GM18858 (cell line): ENCODE data around the gene CRTAC1.

Experiments used
- ATAC-seq: cut with Tn5 transposase; IDR thresholded peaks from one replicate; pipeline ENCODE4 v1.9.1; 2021; ENCODE audit not compliant: unreplicated experiment

The CRTAC1 gene

GRCh38 chr10:98030991-98031431, 590 bp upstream of the CRTAC1 start:
- no peak for ATAC-seq

- ATAC-seq = no peak
Measured at GRCh38 chr10:98029149-98030092, 1.0 kb downstream of the CRTAC1 start.

DNA sequence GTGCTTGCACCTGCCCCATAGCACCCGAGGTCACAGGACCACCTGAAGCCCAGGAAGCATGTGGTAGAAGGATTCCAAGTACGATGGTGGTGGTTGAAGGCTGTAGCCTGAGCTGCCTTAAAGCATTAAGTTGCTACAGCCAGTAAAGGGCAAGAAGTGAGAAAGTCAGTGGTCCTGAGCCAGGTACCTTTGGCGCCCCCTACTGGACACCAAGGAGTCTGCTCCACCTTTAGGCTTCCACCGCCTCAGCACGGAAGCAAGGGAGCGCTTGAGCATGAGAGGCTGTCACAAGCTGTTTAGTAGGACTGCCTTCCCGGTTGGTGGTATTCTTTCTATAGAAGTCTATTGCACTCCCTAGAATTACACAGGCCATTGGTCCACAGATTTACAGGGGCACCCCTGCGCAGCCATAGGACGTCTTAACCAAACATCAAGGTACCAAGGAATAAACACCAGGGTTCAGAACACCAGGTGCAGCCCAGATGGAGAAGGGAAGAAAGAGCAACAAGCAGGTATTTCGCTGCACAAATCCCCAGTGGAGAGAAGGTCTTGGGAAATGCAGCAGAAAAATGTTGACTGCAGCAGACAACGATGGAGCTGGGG, 2.2 kb downstream of the CRTAC1 start:
- ATAC-seq = no peak

DNA sequence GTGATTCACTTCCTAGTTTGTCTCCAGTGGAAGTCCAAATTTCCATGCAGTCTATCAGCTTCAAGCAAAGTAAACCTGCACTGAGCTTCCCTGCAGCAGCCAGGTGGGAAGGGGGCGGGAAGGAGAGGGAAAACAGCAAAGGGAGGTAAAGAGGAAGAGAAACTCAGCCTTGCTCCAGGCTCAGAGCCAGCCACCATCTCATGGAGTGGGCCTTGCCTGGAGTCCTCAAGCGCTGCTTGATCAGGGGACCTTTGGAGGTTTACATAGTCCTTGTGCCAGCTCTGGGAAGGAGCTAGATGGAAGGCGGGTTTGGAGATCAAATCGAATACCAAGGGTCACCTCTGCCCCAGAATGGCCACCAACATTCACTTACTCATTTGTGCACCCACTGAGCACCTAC, 7.4 kb downstream of the CRTAC1 start:
- no peak for ATAC-seq

- ATAC-seq = no peak
Measured at GRCh38 chr10:98020784-98021183, 9.6 kb downstream of the CRTAC1 start.

GRCh38 chr10:98020254-98020653, 10.2 kb downstream of the CRTAC1 start:
- ATAC-seq = no peak

GRCh38 chr10:98019784-98020183, 10.6 kb downstream of the CRTAC1 start:
- no peak for ATAC-seq

GRCh38 chr10:98016772-98017475, 13.5 kb downstream of the CRTAC1 start:
- no peak for ATAC-seq

DNA sequence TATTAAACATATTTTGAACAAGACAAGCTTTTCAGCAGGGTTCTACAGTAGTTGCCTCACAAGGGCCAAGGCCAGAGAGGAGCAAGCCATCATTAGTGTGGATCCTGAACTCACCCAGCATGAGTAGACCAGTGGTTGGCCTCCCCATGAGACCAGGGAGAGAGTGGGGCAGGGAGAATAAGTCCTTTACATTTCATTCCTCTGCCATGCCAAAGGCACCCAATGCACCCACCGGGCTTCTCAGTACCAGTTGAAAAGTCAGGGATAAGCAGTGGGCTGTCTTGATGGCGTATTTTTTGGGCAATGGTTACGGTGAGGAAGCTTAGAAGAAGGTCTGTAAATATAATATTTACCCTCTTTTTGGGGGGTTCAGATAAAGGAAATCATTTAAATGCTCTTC, 16.6 kb downstream of the CRTAC1 start:
- ATAC-seq = no peak

DNA sequence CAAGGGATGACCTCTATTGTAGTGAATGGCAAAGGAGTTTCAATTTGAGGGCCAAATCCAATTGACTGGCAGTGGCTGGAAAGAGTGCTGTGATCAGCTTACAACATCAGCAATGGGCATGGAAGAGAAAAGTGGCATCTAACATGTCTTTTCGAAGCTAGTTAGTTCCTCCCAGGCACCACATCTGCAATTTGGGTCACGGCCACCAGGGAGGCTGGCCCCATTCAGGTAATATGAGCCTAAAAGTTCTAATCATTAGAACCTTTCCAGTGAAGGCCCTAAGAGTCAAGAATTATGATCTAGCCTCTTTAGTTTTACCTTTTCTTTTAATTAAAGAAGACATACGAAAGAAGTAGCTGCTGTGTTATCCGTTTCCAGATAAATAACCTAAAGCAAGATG, 17.3 kb downstream of the CRTAC1 start:
- ATAC-seq = no peak

GRCh38 chr10:98012644-98013043, 17.8 kb downstream of the CRTAC1 start:
- ATAC-seq = no peak

DNA sequence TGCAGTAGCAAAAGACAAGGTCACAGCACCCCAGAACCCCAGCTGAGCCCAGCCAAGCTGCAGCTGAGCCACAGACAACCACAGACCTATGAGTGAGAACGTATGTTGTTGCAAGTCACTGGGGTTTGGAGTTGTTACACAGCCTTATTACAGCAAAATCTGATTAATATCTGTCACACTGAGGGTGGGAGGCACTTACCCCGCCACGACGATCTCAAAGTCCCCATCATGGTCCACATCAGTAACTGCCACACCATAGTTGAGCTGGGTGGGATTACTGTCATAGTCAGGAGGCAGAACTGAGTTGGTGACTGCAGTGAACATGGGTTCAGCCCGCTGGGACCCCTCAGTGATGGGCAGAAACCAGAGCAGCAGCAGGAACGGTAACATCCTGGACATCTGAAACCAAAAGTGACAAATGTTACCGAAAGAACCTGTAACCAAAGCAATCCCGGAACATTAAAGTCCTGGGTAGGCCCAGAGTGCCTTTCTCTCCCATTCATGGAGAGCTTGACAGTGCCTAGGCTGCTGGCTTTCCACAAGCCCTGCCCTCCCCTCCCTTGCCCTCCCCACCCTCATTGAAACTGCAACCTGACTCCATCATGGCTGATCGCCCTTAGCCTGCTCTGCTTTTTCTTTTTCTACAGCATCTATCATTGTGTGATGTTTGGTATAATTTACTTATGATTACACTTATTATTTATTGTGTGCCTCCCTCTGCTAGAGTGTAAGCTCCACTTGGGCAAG, 19.3 kb downstream of the CRTAC1 start:
- no peak for ATAC-seq

DNA sequence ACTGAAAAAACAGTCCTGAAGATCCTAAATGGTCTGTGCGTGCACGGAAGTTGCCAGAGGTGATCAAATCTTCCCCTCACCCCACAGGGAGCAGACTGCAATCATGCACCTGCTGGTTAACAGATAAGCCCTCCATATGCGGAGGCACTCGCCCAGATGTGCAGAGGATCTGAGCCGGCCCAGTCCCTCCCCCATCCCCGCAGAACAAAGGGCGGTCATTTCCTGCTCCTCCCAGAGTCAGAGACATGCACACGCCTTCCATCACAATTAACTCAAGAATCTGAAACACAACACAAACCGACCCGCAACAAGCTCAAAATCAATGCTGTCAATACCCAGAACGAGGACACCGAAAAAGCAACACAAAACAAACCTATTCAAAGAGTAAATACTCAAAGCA, 24.2 kb downstream of the CRTAC1 start:
- ATAC-seq = no peak

DNA sequence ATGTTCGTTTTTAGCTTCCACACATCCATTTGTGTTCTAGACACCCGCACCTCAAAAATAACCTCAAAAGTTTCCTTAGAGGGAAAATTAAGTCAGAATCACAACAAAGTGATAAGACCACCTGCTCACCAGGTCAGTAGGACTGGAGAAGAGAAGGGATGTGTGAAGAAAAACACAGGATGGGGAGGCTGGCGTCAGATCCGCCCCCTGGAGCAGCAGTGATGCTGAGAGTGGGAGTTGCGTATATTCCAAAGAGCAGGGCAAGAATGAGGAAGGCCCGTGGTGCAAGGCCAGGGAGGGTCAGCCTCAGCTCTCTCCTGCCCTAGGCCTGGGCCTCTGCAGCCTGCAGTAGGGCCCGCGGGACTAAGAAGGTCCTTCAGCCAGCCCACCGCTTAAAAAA, 28.7 kb downstream of the CRTAC1 start:
- no peak for ATAC-seq

- no peak for ATAC-seq
Measured at GRCh38 chr10:98000346-98000745, 30.1 kb downstream of the CRTAC1 start.

DNA sequence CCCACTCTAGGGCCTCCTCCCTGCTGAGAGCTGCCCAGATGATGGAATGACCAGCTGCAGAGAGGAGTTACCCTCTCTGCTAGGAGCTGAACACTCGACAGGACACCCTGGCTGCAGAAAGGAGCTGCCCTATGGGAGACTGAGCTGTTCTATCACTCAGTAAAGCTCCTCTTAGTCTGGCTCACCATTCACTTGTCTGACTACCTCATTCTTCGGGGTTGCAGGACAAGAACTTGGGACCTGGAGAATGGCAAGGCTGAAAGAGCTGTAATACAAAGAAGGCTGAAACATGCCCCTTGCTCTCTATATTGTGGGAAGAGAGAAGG, 30.5 kb downstream of the CRTAC1 start:
- no peak for ATAC-seq

DNA sequence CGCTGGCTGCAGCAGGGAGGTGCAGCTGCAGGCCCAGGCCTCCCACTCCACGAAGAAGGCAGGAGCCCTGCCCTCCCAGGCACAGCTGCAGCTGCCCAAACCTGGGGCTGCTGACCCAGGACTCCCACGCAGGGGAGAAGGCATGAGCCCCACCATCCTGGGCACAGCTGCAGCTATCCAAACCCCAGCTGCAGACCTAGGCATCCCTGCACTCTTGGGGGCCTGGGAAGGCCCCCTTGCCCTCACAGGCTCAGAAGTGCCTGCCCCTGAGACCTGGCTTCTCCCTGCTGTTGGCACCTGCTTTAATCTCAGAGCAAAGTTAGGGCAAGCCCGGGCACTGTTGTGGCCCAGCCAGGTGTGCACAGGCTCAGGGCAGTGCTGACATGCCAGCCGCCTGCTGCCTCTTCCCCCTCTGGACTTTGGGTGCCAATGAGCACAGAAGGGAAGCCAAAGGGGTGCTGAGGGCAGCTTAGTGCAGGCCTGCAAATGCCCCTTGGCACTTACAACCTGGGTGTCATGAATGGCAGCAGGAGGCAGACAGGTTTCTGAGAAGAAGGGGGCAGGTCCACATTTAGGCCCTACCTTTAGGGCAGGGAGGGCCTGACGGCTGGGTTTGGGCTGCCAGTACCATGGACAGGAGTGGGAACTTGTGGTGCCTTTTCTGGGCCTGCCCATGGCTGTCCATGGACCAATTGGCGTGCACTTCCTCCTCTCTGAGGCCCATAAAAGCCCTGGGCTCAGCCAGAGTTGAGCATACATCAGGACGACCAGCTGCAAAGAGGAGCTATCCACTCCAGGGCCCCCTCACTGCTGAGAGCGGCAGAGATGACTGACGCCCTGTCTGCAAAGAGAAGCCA, 31.1 kb downstream of the CRTAC1 start:
- ATAC-seq = no peak

GRCh38 chr10:97991871-97992270, 38.5 kb downstream of the CRTAC1 start:
- ATAC-seq = no peak

DNA sequence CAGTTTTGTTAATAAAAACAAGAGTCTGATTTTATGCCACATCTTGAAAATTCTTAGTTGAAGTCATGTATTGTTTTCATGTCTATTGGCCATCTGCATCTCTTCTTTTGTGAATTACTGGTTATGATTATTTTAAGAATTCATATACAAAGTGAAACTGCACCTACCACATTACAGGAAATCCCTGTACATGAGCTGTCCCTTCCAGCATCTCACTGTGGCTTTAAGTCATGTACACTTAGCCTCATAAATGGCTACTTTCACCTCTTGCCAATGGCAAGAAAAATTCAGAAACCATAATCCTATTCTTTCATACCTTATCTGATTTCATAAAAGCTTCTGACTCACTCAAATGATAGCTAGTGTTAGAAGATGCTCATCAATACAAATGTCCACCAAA, 48.6 kb downstream of the CRTAC1 start:
- no peak for ATAC-seq

- no peak for ATAC-seq
Measured at GRCh38 chr10:97977673-97978072, 52.7 kb downstream of the CRTAC1 start.
